CD4-positive, alpha-beta T cell treated with Interleukin-10 for 1 hour (primary cell): ENCODE results near the gene PERP.
"Not testable (repeated sequence)": the region's sequence is repeated elsewhere in the genome, so short reads cannot be mapped to it uniquely, and the experiment has no call there.

Experiments
- DNase-seq: peaks from one replicate; pipeline ENCODE4 v3.0.0-alpha.2; 2020

Gene PERP

GRCh38 chr6:138104618-138105213, 2.5 kb downstream of the PERP start:
- DNase-seq = no peak

- DNase-seq = no peak
These were observed 3.3 kb downstream of the PERP start for GRCh38 chr6:138103871-138104270.

GRCh38 chr6:138101946-138102731, 5.1 kb downstream of the PERP start:
- DNase-seq = no peak

- DNase-seq = no peak
These were observed 7.4 kb downstream of the PERP start for GRCh38 chr6:138099832-138100231.

GRCh38 chr6:138098306-138098705, 8.9 kb downstream of the PERP start:
- DNase-seq = no peak

- DNase-seq = no peak
These were observed 13.0 kb downstream of the PERP start for GRCh38 chr6:138094260-138094659.

- no peak for DNase-seq
These were observed 13.6 kb downstream of the PERP start for GRCh38 chr6:138093632-138094031.

GRCh38 chr6:138092686-138093085, 14.5 kb downstream of the PERP start:
- DNase-seq = no peak

- no peak for DNase-seq
These were observed 17.9 kb downstream of the PERP start for GRCh38 chr6:138089325-138089724.

- DNase-seq = no peak
These were observed 18.9 kb downstream of the PERP start for GRCh38 chr6:138088326-138088762.

- no peak for DNase-seq
These were observed 19.5 kb downstream of the PERP start for GRCh38 chr6:138087593-138088325.

GRCh38 chr6:138086573-138087196, 20.5 kb downstream of the PERP start:
- DNase-seq = no peak

GRCh38 chr6:138085839-138086222, 21.4 kb downstream of the PERP start:
- no peak for DNase-seq

- DNase-seq = no peak
These were observed 22.0 kb downstream of the PERP start for GRCh38 chr6:138084904-138085838.

GRCh38 chr6:138082232-138082631, 25.0 kb downstream of the PERP start:
- no peak for DNase-seq

- DNase-seq = not testable (repeated sequence)
These were observed 27.7 kb downstream of the PERP start for GRCh38 chr6:138079556-138079955.

GRCh38 chr6:138078491-138078890, 28.7 kb downstream of the PERP start:
- DNase-seq = no peak

- no peak for DNase-seq
These were observed 34.0 kb downstream of the PERP start for GRCh38 chr6:138073264-138073663.

GRCh38 chr6:138063726-138064125, 43.5 kb downstream of the PERP start:
- DNase-seq = no peak

GRCh38 chr6:138054982-138055381, 52.2 kb downstream of the PERP start:
- DNase-seq = no peak

GRCh38 chr6:138052783-138053182, 54.4 kb downstream of the PERP start:
- no peak for DNase-seq

GRCh38 chr6:138044972-138045371, 62.2 kb downstream of the PERP start:
- no peak for DNase-seq
